Fibroblast of skin of left quadriceps (primary cell): Measurements from ENCODE around the gene PYDC2.
"Not testable (repeated sequence)": the region's sequence is repeated elsewhere in the genome, so short reads cannot be mapped to it uniquely, and the experiment has no call there.

Experiments
- DNase-seq, 2 experiments: peaks; one replicate each; pipeline ENCODE4 v3.0.0-alpha.2; 2013; ENCODE audit warnings: low read depth in 2 of 2

The PYDC2 gene

DNA sequence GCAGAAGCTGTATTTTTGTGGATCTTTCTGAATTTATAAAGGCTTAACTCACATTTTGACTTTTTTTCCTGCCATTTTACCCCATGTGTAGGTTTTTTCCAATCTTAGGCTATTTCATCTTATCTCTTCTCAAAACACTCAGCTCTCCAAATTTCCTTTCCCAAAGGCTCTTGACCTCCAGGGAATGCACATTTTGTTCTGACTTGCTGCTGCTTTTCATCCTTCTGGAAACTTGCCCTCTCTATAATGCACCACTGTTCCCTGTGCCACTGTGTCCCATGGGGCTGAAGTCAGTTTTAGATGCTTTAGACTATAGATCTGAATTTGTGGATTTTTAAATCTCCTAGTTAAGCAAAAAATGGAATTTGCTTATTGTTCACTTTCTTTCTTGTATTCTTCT lies 9.1 kb downstream of the PYDC2 start:
- DNase-seq, result no peak

GRCh38 chr3:191470545-191470944 lies 9.6 kb downstream of the PYDC2 start:
- DNase-seq, result no peak

GRCh38 chr3:191473661-191474198 lies 12.8 kb downstream of the PYDC2 start:
- no peak for DNase-seq

- DNase-seq, result no peak
These were observed 15.3 kb downstream of the PYDC2 start for GRCh38 chr3:191476066-191476772.

- DNase-seq, result not testable (repeated sequence)
These were observed 23.0 kb downstream of the PYDC2 start for GRCh38 chr3:191483994-191484393.

DNA sequence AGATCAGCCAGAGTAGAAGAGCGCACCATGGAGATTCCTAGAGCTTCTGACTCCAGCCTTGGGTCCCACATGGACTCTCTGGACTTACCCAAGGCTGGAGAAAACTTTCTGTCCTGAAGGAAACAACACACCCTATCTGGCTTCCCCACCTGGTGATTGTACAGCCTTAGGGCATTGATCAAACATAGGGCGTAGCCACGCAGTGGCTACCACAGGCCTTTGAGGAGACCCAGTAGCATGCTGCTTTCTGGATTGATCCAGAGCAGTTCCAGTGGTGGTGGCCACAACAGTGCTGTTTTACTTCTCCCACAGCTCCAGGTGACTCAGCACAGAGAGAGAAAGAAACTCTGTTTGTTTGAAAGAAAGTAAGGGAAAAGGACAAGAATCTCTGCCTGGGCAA lies 23.5 kb downstream of the PYDC2 start:
- no peak for DNase-seq

DNA sequence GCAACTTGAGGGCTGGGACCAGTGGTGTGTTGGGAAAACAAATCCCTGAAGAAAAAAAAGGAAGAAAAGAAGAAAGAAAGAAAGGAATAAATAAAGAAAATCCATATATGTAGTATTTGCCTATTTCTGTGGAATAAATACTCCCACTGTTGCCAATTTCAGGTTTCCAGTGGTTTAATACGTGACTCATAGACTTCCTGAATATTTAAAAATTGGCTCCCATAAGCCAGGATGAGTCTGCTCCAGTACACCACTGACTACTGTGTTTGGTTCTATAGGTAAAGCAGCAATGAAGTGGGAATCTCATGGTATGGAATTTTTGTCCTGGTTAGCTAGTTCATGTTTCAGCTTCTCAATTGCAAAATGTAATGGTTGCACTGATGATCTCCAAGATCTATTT lies 31.6 kb downstream of the PYDC2 start:
- peak in 1 of 2 experiments; percentile 4 for DNase-seq

- no peak for DNase-seq
These were observed 32.4 kb downstream of the PYDC2 start for GRCh38 chr3:191493336-191493735.

DNA sequence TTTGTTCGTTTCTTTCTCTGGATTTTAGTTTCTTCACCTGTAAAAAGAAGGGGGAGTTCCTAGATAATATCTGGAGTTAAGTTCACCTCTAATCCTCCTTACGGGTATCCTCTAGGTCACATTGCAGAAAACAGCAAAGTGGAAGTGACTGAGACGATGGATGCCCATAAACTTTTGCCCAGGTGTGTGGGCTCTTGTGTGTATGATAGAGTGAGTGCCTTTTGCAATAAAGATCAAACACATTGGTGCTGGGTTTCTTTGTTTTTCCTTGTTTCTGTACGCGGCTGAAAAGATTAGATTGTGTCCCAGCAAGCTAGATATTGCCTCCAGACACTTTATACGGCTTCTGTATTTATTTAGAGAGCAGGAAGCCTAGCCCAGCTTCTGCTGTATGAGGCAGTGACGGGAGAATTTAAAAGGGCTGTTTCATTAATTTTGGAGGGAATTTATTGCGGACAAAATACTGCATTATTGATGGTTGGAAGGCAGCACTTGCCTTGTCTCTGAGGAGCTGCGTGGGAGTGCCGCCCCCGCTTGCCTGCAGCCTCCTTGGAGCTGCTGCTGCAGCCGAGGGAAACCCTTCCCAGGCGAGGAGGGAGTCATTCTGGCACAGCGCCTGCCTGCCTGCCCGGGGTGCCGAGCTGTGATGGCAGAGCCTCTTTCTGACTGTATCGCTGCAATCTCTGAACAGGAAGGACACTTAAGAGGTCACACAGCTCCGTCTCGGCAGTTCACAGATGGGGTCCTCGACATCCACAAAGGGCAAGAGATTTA lies 38.5 kb downstream of the PYDC2 start:
- DNase-seq, result peak in 1 of 2 experiments; percentile 4

GRCh38 chr3:191500892-191501291 lies 39.9 kb downstream of the PYDC2 start:
- DNase-seq, result no peak

- no peak for DNase-seq
These were observed 41.6 kb downstream of the PYDC2 start for GRCh38 chr3:191502583-191502982.

- no peak for DNase-seq
These were observed 48.1 kb downstream of the PYDC2 start for GRCh38 chr3:191509078-191509477.
